ENCODE results near the gene PYDC1.
"Not testable (repeated sequence)": the region's sequence is repeated elsewhere in the genome, so short reads cannot be mapped to it uniquely, and the experiment has no call there.

PYDC1 gene

GRCh38 chr16:31216422-31217135, at the start of gene PYDC1:
PYDC1 (minus strand) TSS chr16:31217135; CDS start chr16:31217028, 107 bp downstream.
- DNase-seq (ENCODE audit: low read depth in 2 of 2), result no peak

GRCh38 chr16:31265329-31266245, 48.7 kb upstream of the PYDC1 start:
- DNase-seq (ENCODE audit: low read depth in 2 of 2), result no peak

DNA sequence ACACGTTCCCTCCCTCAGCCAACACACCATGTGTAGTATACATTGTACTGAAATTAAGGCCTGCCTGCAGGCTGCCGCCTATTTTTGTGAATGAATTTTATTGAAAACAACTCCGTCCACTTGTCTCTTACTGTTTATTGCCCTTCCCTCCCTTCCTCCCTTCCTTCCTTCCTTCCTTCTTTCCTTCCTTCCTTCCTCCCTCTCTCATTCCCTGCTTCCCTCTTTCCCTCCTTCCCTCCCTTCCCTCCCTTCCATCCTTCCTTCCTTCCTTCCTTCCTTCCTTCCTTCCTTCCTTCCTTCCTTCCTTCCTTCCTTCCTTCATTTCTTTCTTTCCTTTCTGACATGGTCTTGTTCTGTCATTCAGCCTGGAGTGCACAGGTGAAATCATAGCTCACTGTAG, 45.1 kb upstream of the PYDC1 start:
- DNase-seq (ENCODE audit: low read depth in 2 of 2), result no peak

- DNase-seq (ENCODE audit: low read depth in 2 of 2), result no peak
These were observed 43.4 kb upstream of the PYDC1 start for GRCh38 chr16:31260136-31260931.

- no peak for DNase-seq (ENCODE audit: low read depth in 2 of 2)
These were observed 41.4 kb upstream of the PYDC1 start for GRCh38 chr16:31258366-31258765.

GRCh38 chr16:31256466-31256865, 39.5 kb upstream of the PYDC1 start:
- no peak for DNase-seq (ENCODE audit: low read depth in 2 of 2)

- DNase-seq (ENCODE audit: low read depth in 2 of 2), result no peak
These were observed 36.7 kb upstream of the PYDC1 start for GRCh38 chr16:31253642-31254045.

DNA sequence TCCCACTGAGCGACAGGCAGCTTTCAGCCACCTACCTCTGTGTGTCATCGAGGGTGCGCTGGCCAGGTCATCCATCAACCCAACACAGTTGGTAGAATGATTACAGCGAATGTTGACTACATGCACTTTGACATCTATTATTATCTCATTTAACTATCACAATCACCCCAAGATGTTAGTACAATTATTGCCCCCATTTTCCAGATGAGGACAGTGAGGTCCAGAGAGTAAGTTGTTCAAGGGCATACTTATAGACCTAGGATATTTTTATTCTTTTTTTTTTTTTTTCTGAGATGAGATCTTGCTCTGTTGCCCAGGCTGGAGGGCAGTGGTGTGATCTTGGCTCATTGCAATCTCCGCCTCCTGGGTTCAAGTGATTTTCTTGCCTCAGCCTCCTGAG, 34.5 kb upstream of the PYDC1 start:
- DNase-seq (ENCODE audit: low read depth in 2 of 2), result no peak

DNA sequence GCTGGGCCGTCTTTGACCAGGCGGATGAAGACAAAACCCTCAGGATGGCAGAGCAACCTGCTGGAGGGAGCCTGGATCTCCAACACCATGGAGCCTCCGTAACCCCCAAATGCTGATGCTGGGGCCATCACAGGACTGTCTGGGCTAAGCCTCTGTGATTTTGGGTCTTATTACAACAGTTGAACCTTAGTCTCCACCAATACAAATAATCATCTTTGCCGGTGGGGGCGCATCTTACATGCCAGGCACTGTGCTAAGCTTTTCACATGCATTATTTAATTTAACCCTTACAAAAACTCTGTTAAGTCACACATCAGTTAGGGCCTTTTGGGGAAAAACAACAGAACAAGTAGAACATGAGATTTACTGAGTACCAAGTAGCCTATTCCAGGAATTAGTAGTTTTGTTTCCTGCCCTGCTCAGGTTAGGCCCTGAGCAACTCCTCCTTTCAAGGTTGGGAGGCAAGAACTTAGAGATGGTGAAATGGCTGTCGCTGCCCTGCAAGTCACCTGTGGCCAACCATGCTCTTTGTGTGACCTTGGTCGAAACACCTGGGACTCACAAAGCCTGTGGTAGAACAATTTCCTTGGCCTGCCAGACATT, 33.9 kb upstream of the PYDC1 start:
- DNase-seq (ENCODE audit: low read depth in 2 of 2), result no peak

GRCh38 chr16:31248344-31248743, 31.4 kb upstream of the PYDC1 start:
- DNase-seq (ENCODE audit: low read depth in 2 of 2), result no peak

DNA sequence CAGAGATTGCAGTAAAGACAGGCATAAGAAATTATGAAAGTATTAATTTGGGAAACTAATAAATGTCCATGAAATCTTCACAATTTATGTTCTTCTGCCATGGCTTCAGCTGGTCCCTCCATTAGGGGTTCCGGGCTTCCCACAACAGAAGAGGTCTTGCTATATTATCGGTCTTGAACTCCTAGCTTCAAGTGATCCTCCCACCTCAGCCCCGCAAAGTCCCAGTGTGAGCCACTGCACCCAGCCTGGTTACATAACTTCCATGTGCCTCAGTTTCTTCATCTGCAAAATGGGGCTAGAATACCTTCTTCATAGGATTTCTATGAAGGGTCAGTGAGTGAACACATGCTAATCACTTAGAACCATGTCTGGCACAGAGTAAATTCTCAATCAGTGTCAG, 29.4 kb upstream of the PYDC1 start:
- DNase-seq (ENCODE audit: low read depth in 2 of 2), result no peak

GRCh38 chr16:31245598-31245997, 28.7 kb upstream of the PYDC1 start:
- DNase-seq (ENCODE audit: low read depth in 2 of 2), result not testable (repeated sequence)

DNA sequence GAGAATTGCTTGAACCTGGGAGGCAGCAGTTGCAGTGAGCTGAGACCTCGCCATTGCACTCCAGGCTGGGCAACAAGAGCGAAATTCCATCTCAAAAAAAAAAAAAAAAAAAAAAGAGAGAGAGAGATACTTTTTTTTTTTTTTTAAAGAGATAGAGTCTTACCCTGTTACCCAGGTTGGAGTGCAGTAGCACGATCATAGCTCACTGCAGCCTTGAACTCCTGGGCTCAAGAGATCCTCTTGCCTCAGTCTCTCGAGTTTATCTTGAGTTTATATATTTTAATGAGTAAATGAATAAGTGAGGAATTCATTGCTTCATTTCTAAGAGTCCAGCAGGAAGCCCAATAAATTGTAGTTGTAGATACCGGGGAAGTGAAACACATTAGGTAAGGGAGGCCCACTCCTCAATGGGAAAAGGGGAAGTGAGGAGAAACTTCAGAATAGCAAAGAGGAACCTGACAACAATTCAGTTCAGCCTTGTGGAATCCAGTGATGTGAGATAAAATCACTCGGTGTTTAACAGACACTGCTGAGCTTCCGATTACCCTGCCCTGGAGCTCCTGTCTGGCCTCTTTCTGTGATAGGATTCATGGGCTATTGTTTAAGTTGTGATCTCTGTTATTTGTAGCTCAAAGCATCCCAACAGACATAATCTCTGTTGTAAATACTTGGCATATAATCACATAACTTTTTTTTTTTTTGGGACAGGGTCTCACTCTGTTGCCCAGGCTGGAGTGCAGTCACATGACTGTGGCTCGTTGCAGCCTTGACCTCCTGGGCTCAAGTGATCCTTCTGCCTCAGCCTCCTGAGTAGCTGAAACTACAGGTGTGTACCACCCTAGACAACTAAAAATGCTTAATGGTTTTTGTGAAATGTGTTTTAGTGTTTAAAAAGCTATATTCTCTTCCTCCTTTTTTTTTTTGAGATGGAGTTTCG, 27.1 kb upstream of the PYDC1 start:
- no peak for DNase-seq (ENCODE audit: low read depth in 2 of 2)

GRCh38 chr16:31242206-31242605, 25.3 kb upstream of the PYDC1 start:
- DNase-seq (ENCODE audit: low read depth in 2 of 2), result no peak

- DNase-seq (ENCODE audit: low read depth in 2 of 2), result no peak
These were observed 21.1 kb upstream of the PYDC1 start for GRCh38 chr16:31238041-31238440.

GRCh38 chr16:31229501-31229900, 12.6 kb upstream of the PYDC1 start:
- DNase-seq (ENCODE audit: low read depth in 2 of 2), result no peak

DNA sequence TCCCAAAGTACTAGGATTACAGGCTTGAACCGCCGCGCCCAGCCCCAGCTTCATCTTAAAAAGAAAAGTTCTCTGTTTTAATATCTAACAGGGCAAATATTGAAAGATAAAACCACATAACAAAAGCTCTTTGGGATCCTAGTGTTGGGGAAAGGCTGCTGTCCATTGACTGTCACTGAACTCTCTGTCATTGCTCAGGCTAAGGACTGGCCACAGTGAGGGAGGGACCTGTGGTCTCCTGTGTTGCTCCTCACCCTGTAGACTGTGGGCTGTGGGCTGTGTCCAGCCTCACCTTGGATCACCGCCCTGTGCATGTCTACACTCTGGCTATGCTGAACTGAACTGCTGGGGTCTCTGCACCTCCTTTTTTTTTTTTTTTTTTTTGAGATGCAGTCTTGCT, 11.3 kb upstream of the PYDC1 start:
- no peak for DNase-seq (ENCODE audit: low read depth in 2 of 2)

GRCh38 chr16:31225193-31225592, 8.3 kb upstream of the PYDC1 start:
- DNase-seq (ENCODE audit: low read depth in 2 of 2), result no peak

DNA sequence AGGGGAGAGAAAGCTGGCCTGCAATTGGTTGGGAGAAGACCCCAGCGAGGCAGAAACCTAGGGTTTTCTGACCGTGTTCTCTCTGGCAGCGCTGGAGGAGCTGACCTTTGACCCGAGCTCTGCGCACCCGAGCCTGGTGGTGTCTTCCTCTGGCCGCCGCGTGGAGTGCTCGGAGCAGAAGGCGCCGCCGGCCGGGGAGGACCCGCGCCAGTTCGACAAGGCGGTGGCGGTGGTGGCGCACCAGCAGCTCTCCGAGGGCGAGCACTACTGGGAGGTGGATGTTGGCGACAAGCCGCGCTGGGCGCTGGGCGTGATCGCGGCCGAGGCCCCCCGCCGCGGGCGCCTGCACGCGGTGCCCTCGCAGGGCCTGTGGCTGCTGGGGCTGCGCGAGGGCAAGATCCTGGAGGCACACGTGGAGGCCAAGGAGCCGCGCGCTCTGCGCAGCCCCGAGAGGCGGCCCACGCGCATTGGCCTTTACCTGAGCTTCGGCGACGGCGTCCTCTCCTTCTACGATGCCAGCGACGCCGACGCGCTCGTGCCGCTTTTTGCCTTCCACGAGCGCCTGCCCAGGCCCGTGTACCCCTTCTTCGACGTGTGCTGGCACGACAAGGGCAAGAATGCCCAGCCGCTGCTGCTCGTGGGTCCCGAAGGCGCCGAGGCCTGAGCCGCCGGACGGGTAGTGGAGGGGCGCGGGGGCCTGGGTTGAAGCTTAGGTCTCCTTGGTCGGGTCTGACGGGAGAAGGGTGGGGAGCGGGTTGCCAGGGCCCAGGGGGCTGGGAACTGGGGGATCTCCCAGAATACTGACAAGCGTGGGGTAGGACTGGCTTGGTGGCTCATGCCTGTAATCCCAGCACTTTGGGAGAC, 7.4 kb upstream of the PYDC1 start:
- DNase-seq (ENCODE audit: low read depth in 2 of 2), result no peak

DNA sequence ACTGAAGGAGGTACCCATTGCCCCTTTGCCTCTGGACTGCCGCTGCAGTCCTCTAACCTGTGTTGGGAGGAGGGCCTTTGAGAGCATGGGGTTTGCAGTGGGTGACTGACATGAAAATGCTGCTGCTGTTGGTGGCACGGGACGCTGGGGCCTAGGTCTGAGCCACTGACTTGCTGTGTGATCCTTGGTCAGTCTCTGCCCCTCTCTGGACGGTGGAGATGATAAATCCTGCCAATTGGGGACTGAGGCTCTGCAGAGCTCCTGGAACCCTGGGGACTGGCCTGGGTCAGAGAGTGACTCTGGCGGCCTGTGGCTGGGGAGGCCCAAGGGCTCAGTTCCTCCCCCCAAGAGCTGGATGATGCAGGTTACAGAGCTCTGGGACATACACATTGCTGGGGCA, 6.1 kb upstream of the PYDC1 start:
- no peak for DNase-seq (ENCODE audit: low read depth in 2 of 2)

Data from fibroblast of skin of left biceps (primary cell).